ENCODE results near the gene CERS3. TPM values are rescaled to one million over a fixed set of nuclear protein-coding genes. Genes with fewer than 3 reads are reported as not detected.
"Not testable (repeated sequence)": the region's sequence is repeated elsewhere in the genome, so short reads cannot be mapped to it uniquely, and the experiment has no call there.

Gene CERS3
- total and polyA plus RNA-seq, 7 experiments from 2014 or later = 0.27 to 5.5 (median 3.2) TPM

DNA sequence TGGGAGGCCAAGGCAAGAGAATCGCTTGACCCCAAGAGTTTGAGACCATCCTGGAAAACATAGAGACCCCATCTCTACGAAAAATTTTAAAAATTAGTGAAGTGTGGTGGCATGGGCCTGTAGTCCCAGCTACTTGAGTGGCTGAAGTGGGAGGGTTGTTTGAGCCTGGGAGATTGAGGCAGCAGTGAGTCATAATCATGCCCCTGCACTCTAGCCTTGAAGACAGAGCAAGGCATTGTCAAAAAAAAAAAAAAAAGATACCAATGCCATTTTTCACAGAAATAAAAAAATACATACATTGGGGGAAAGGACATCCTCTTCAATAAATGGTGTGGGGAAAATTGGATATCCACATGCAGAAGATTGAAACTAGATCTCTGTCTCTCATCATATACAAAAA, 74.6 kb downstream of the CERS3 start:
- intact Hi-C loops (cut with micrococcal nuclease) = no loop called here
- no peaks in the 10 kb centered on the region for H3K4me1 ChIP-seq (ENCODE audit: control insufficient read depth in 2 of 2, insufficient read depth in 2 of 2, low read length in 2 of 2)
- ChIA-PET CTCF (no interaction called here), POLR2A (no interaction called here)
- H3K9me3 ChIP-seq (ENCODE audit: control insufficient read depth in 2 of 3, low read length in 3 of 3) = peaks cover 0 to 5% (median 0%) of the 10 kb centered on the region in 3 experiments
- no peak overlapping the region for H3K4me3 Mint-ChIP-seq
- H3K4me3 ChIP-seq (ENCODE audit: low read length) = no peak overlapping the region
- H3K36me3 Mint-ChIP-seq = peaks cover 0 to 50% (median 41%) of the 10 kb centered on the region in 5 donors
- no peak overlapping the region for H3K27ac ChIP-seq (ENCODE audit: low read depth, low read length)
- H3K27me3 Mint-ChIP-seq = peaks cover 0 to 4% (median 0%) of the 10 kb centered on the region in 5 donors
- no peak overlapping the region for H3K27ac Mint-ChIP-seq
- H3K27me3 ChIP-seq (ENCODE audit: control insufficient read depth in 2 of 2, insufficient read depth in 2 of 2, low read length in 2 of 2) = no peaks in the 10 kb centered on the region
- H3K9me3 Mint-ChIP-seq = peaks cover 0 to 68% (median 14%) of the 10 kb centered on the region in 11 donors
- no peak for DNase-seq
- ATAC-seq = no peak
- no peaks in the 10 kb centered on the region for H3K36me3 ChIP-seq (ENCODE audit: control insufficient read depth in 2 of 3, insufficient read depth in 3 of 3, low read length in 3 of 3)
- no peaks in the 10 kb centered on the region for H3K4me1 Mint-ChIP-seq

DNA sequence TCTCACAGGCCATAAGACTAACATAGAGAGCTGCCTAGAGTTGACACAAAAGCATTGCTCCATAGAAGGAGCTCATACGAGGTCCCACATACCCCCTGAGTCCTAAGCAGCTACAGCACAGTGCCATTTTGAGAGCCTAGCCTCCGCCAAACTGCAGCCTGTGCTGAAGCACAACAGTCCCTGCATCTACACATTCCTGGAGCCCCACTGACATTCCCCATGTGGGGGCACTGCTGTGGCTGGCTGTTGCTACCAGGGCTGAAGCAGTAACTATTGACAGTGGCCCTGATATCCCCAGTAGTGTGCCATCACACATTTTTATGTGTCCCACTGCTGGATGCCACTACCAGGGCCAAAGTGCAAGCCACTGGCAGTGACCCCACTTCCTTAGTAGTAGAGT, 80.3 kb downstream of the CERS3 start:
- intact Hi-C loops (cut with micrococcal nuclease) = loop anchor here in 1 of 2 donors (10.0 kb wide), 1 partner anchor 626 kb away; no protein-coding TSS in a partner anchor
- peaks cover 0 to 47% (median 26%) of the 10 kb centered on the region in 5 donors for H3K36me3 Mint-ChIP-seq
- peaks cover 0 to 2% (median 0%) of the 10 kb centered on the region in 5 donors for H3K27me3 Mint-ChIP-seq
- H3K9me3 Mint-ChIP-seq = peaks cover 0 to 44% (median 14%) of the 10 kb centered on the region in 11 donors
- peaks cover 0 to 7% (median 0%) of the 10 kb centered on the region in 7 donors for H3K4me1 Mint-ChIP-seq
- Histone ChIP-seq H3K4me3 (ENCODE audit: low read length) (no peak overlapping the region), H3K4me1 (ENCODE audit: control insufficient read depth in 2 of 2, insufficient read depth in 2 of 2, low read length in 2 of 2) (no peaks in the 10 kb centered on the region), H3K36me3 (ENCODE audit: control insufficient read depth in 2 of 3, insufficient read depth in 3 of 3, low read length in 3 of 3) (no peaks in the 10 kb centered on the region), H3K27me3 (ENCODE audit: control insufficient read depth in 2 of 2, insufficient read depth in 2 of 2, low read length in 2 of 2) (no peaks in the 10 kb centered on the region), H3K9me3 (ENCODE audit: control insufficient read depth in 2 of 3, low read length in 3 of 3) (peaks cover 0 to 10% (median 0%) of the 10 kb centered on the region in 3 experiments), H3K27ac (ENCODE audit: low read depth, low read length) (no peak overlapping the region)
- H3K4me3 Mint-ChIP-seq = no peak overlapping the region
- H3K27ac Mint-ChIP-seq = no peak overlapping the region
- DNase-seq = no peak
- no peak for ATAC-seq
- ChIA-PET CTCF (no interaction called here), POLR2A (no interaction called here)

DNA sequence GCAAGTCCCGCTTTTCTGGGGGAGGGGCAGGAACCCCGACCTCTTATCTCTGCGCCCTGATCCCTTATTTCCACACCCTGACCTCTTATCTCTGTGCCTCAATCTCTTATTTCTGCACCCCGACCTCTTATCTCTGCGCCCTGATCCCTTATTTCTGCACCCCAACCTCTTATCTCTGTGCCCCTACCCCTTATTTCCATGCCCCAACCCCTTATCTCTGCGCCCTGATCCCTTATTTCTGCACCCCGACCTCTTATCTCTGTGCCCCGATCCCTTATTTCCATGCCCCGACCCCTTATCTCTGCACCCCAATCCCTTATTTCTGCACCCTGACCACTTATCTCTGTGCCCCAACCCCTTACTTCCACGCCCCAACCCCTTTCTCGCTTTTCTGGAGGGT, 87.7 kb downstream of the CERS3 start:
- H3K4me1 ChIP-seq (ENCODE audit: control insufficient read depth in 2 of 2, insufficient read depth in 2 of 2, low read length in 2 of 2); H3K4me3 ChIP-seq (ENCODE audit: low read length); H3K4me3 Mint-ChIP-seq; H3K27ac ChIP-seq (ENCODE audit: low read depth, low read length); H3K27me3 ChIP-seq (ENCODE audit: control insufficient read depth in 2 of 2, insufficient read depth in 2 of 2, low read length in 2 of 2); H3K9me3 ChIP-seq (ENCODE audit: control insufficient read depth in 2 of 3, low read length in 3 of 3); H3K36me3 ChIP-seq (ENCODE audit: control insufficient read depth in 2 of 3, insufficient read depth in 3 of 3, low read length in 3 of 3); POLR2A ChIA-PET; ATAC-seq; H3K9me3 Mint-ChIP-seq; H3K36me3 Mint-ChIP-seq; DNase-seq; CTCF ChIA-PET; H3K27me3 Mint-ChIP-seq: not testable (repeated sequence)
- intact Hi-C loops (cut with micrococcal nuclease) = loop anchor here in 1 of 2 donors (10.0 kb wide), 1 partner anchor 634 kb away; no protein-coding TSS in a partner anchor
- Mint-ChIP-seq H3K4me1 (peaks cover 0 to 21% (median 6%) of the 10 kb centered on the region in 7 donors), H3K27ac (peak overlapping the region in 1 of 9 donors; percentile 49)

DNA sequence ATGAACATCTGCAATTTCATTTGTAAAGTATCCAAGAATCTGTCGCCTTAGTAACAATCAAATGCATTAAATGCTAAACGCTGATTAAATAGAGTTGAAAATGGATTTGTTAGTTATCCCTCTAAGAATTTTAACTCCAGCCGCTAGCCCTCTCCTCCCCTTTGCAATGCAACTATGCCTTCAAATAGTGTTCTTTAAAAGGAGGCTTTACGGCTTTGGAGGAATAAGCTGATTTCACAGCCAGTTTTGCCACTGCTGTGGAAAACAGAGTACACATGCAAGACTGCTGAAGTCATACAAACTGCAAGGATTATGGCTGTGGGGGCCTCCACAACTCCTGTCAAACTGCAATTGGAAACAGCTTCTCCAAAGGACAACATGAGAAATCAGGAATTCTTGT, 89.2 kb downstream of the CERS3 start:
- Mint-ChIP-seq H3K4me3 (no peak overlapping the region), H3K36me3 (peaks cover 0 to 4% (median 0%) of the 10 kb centered on the region in 5 donors), H3K9me3 (peaks cover 0 to 3% (median 0%) of the 10 kb centered on the region in 11 donors), H3K27ac (no peak overlapping the region), H3K27me3 (peaks cover 0 to 2% (median 0%) of the 10 kb centered on the region in 5 donors), H3K4me1 (peaks cover 0 to 28% (median 5%) of the 10 kb centered on the region in 7 donors)
- no peaks in the 10 kb centered on the region for H3K4me1 ChIP-seq (ENCODE audit: control insufficient read depth in 2 of 2, insufficient read depth in 2 of 2, low read length in 2 of 2)
- ATAC-seq = no peak
- ChIA-PET POLR2A (no interaction called here), CTCF (no interaction called here)
- no peaks in the 10 kb centered on the region for H3K9me3 ChIP-seq (ENCODE audit: control insufficient read depth in 2 of 3, low read length in 3 of 3)
- H3K27ac ChIP-seq (ENCODE audit: low read depth, low read length) = no peak overlapping the region
- DNase-seq = no peak
- no peaks in the 10 kb centered on the region for H3K27me3 ChIP-seq (ENCODE audit: control insufficient read depth in 2 of 2, insufficient read depth in 2 of 2, low read length in 2 of 2)
- no peaks in the 10 kb centered on the region for H3K36me3 ChIP-seq (ENCODE audit: control insufficient read depth in 2 of 3, insufficient read depth in 3 of 3, low read length in 3 of 3)
- intact Hi-C loops (cut with micrococcal nuclease) = no loop called here
- no peak overlapping the region for H3K4me3 ChIP-seq (ENCODE audit: low read length)

DNA sequence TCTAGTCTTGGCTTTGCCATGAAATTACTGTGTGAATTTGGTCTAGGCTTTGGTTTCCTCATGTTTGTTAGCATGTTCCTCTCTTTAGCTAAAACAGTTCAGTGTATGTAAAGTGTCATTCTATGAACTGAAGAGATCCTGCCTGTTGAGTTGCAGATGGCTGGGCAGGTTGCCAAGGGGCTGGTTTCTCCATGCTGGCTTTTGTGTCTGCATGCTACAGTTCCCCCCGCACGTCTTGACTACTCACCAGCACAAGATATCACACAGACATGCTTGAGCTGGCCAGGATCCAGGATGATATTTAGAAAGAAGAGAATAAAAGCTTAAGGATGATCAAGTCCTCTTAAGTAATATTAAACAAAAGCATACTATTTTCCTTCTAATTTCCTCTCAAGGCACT, 90.2 kb downstream of the CERS3 start:
- Mint-ChIP-seq H3K36me3 (peaks cover 0 to 4% (median 0%) of the 10 kb centered on the region in 5 donors), H3K9me3 (peaks cover 0 to 3% (median 0%) of the 10 kb centered on the region in 11 donors), H3K27ac (peak overlapping the region in 6 of 9 donors; percentile 51 to 88 (median 59)), H3K4me3 (peak overlapping the region in 2 of 10 donors; percentile 3 to 31), H3K27me3 (peaks cover 0 to 2% (median 0%) of the 10 kb centered on the region in 5 donors), H3K4me1 (peaks cover 0 to 30% (median 7%) of the 10 kb centered on the region in 7 donors)
- no peak for ATAC-seq
- Histone ChIP-seq H3K36me3 (ENCODE audit: control insufficient read depth in 2 of 3, insufficient read depth in 3 of 3, low read length in 3 of 3) (no peaks in the 10 kb centered on the region), H3K4me3 (ENCODE audit: low read length) (no peak overlapping the region), H3K9me3 (ENCODE audit: control insufficient read depth in 2 of 3, low read length in 3 of 3) (no peaks in the 10 kb centered on the region), H3K4me1 (ENCODE audit: control insufficient read depth in 2 of 2, insufficient read depth in 2 of 2, low read length in 2 of 2) (no peaks in the 10 kb centered on the region), H3K27me3 (ENCODE audit: control insufficient read depth in 2 of 2, insufficient read depth in 2 of 2, low read length in 2 of 2) (no peaks in the 10 kb centered on the region), H3K27ac (ENCODE audit: low read depth, low read length) (no peak overlapping the region)
- intact Hi-C loops (cut with micrococcal nuclease) = no loop called here
- POLR2A ChIA-PET = no interaction called here
- peak in 7 of 9 donors; percentile 20 to 69 (median 57) for DNase-seq
- CTCF ChIA-PET = no interaction called here

DNA sequence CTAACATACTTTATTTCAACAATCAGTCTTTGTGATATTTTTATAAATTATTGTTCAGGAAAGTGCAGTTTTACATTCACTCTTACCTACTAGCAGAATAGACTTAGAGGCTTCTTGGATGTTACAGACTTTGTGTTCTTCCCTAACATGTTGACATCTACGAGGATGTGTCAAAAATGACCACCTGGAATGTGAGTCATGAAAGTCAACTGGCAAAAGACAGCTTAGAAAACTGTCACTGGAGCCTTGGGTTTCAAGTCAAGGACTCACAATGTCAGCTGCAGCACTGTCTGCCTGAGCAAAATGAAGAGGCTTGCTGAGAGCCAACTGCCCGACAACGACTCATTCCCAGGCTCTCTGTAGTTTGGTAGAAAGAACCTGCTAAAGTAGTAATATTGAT, 91.5 kb downstream of the CERS3 start:
- Mint-ChIP-seq H3K4me3 (no peak overlapping the region), H3K27me3 (peaks cover 0 to 2% (median 0%) of the 10 kb centered on the region in 5 donors), H3K36me3 (peaks cover 0 to 4% (median 0%) of the 10 kb centered on the region in 5 donors), H3K4me1 (peaks cover 0 to 30% (median 8%) of the 10 kb centered on the region in 7 donors), H3K27ac (no peak overlapping the region), H3K9me3 (peaks cover 0 to 3% (median 0%) of the 10 kb centered on the region in 11 donors)
- Histone ChIP-seq H3K4me1 (ENCODE audit: control insufficient read depth in 2 of 2, insufficient read depth in 2 of 2, low read length in 2 of 2) (no peaks in the 10 kb centered on the region), H3K4me3 (ENCODE audit: low read length) (no peak overlapping the region), H3K36me3 (ENCODE audit: control insufficient read depth in 2 of 3, insufficient read depth in 3 of 3, low read length in 3 of 3) (no peaks in the 10 kb centered on the region), H3K9me3 (ENCODE audit: control insufficient read depth in 2 of 3, low read length in 3 of 3) (no peaks in the 10 kb centered on the region), H3K27me3 (ENCODE audit: control insufficient read depth in 2 of 2, insufficient read depth in 2 of 2, low read length in 2 of 2) (no peaks in the 10 kb centered on the region), H3K27ac (ENCODE audit: low read depth, low read length) (no peak overlapping the region)
- ATAC-seq = no peak
- CTCF ChIA-PET = no interaction called here
- DNase-seq = no peak
- intact Hi-C loops (cut with micrococcal nuclease) = no loop called here
- POLR2A ChIA-PET = no interaction called here

DNA sequence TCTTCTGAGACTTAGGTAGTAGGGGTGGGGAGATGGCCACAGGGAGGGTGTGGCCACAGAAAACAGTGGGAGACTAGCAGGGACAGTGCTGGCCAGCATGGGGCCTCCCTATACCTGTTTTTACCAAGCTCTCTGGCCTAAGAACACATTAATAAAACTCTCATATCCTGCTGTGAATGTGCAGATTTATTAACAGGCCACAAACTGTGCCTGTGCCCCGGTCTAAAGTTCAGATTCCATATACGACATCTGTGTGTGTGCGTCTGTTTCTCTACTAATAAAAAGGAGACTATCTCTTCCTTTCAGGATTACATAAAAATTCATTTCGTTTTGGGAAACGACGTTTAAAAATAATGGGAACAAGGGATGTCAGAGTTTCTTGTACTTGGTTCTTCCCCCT, 94.2 kb downstream of the CERS3 start:
- POLR2A ChIA-PET = no interaction called here
- intact Hi-C loops (cut with micrococcal nuclease) = no loop called here
- Histone ChIP-seq H3K4me3 (ENCODE audit: low read length) (no peak overlapping the region), H3K9me3 (ENCODE audit: control insufficient read depth in 2 of 3, low read length in 3 of 3) (no peaks in the 10 kb centered on the region), H3K4me1 (ENCODE audit: control insufficient read depth in 2 of 2, insufficient read depth in 2 of 2, low read length in 2 of 2) (no peaks in the 10 kb centered on the region), H3K36me3 (ENCODE audit: control insufficient read depth in 2 of 3, insufficient read depth in 3 of 3, low read length in 3 of 3) (no peaks in the 10 kb centered on the region), H3K27ac (ENCODE audit: low read depth, low read length) (no peak overlapping the region), H3K27me3 (ENCODE audit: control insufficient read depth in 2 of 2, insufficient read depth in 2 of 2, low read length in 2 of 2) (no peaks in the 10 kb centered on the region)
- CTCF ChIA-PET = no interaction called here
- H3K4me1 Mint-ChIP-seq = peaks cover 0 to 18% (median 5%) of the 10 kb centered on the region in 7 donors
- no peak for ATAC-seq
- DNase-seq = no peak
- peaks cover 0 to 3% (median 0%) of the 10 kb centered on the region in 11 donors for H3K9me3 Mint-ChIP-seq
- no peaks in the 10 kb centered on the region for H3K27me3 Mint-ChIP-seq
- peaks cover 0 to 12% (median 0%) of the 10 kb centered on the region in 5 donors for H3K36me3 Mint-ChIP-seq
- H3K27ac Mint-ChIP-seq = peak overlapping the region in 1 of 9 donors; percentile 21
- H3K4me3 Mint-ChIP-seq = no peak overlapping the region

Measured in naive thymus-derived CD4-positive, alpha-beta T cell (primary cell).